Stimulated activated naive CD8-positive, alpha-beta T cell treated with anti-CD3 and anti-CD28 coated beads, Interleukin-15, Interleukin-2, amounts not matched to agents 100 U/mL and 50 U/mL, for 24 hours (primary cell): ENCODE results near the gene SGMS1.
"Not testable (repeated sequence)": the region's sequence is repeated elsewhere in the genome, so short reads cannot be mapped to it uniquely, and the experiment has no call there.

Source experiments
- ATAC-seq: fragments of 150-1000 bp; cut with Tn5 transposase; one replicate; pipeline ENCODE4 v1.10.0; 2021
- DNase-seq: peaks from one replicate; pipeline ENCODE4 v3.0.0; 2021

SGMS1 gene

DNA sequence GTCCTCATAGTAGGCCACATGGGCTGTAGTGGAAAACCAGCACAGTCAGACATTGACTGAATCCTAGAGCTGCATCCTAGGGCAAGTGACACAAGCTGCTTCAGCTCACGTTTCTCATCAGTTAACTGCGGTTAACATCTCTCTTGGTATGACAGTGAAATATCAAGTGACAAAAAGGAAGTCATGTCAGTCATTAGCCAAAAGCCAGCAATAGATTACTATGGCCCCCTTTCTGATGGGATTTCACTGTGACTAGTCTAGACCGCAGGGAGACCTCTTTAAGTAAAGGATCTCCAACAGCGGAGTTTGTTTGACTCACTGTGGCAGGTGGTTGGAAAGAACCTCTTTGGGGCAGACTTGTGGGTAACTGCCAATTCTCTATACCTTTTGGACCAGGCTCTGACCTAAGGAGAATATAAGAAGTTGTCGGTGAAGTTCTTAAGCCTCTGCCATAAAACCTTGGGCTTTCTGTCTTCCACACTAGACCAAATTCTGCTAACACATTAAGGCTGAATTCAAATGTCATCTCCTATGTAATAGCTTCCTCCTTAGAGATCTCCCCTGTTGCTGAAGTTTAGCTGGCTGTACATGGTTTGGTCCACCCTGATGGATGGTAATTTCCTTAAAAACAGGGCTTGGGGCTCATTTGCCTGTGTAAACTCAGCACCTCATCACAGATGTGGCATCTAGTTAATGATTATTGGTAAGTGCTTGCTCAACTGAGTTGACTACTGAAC lies 115.3 kb downstream of the SGMS1 start:
- ATAC-seq (peak; percentile 70), DNase-seq (peak; percentile 30)

- DNase-seq (no peak), ATAC-seq (no peak)
These were observed 116.7 kb downstream of the SGMS1 start for GRCh38 chr10:50506861-50507573.

DNA sequence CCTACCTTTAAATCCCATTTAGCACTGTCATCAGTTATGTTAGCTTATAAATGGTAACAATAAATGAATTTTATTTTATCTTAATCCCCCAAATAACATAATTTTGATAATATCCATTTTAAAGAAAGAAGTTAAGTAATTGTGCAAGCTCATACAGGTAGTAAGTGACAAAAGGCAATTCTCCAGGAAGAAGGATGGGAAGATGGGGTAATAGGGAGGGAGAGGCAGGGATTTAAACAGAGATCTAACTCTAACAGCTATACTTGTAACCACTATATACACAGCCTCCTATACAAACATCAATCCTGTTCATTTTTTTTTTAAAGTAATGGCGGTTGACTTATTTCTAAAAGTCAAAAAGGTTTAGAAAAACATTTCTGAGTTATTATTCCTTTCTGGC lies 119.4 kb downstream of the SGMS1 start:
- ATAC-seq (no peak), DNase-seq (no peak)

- ATAC-seq (no peak), DNase-seq (no peak)
These were observed 120.0 kb downstream of the SGMS1 start for GRCh38 chr10:50503661-50504320.

DNA sequence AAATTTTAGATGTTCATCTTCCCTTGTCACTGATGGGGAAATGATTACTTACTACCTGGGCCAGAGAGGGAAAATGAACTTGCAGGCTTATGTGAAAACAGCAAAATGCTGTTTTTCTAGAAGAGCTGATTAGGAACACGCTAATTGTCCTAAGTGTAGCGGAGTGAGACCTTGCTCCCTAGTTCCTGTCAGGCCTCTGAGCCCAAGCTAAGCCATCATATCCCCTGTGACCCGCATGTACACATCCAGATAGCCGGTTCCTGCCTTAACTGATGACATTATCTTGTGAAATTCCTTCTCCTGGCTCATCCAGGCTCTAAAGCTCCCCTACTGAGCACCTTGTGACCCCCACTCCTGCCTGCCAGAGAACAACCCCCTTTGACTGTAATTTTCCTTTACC lies 120.6 kb downstream of the SGMS1 start:
- DNase-seq, ATAC-seq: not testable (repeated sequence)

DNA sequence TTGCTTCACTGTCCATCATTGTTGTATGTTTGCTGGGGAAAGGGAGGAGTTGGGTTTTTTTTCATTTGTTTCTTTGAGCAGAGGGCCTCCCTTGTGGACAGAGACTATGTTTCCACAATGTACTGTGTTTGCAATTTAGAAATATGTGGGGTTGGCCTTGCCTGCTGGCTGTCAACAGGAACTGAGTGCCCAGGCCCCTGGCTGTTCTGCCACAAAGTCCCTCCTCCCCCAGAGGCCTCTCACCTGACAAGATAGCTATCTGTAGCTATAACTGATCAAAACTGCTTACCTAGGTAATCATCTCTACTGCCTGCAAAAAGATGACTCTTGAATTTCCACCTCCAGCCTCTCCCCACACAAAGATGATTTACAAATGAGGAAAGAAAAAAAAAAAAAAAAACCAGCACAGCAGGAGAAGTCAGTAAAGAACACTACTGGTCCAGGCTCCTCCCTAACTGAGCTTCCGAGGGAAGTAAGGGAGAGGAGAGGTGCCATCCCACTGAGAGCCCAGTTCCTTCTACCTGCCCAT lies 121.8 kb downstream of the SGMS1 start:
- peak; percentile 30 for ATAC-seq

DNA sequence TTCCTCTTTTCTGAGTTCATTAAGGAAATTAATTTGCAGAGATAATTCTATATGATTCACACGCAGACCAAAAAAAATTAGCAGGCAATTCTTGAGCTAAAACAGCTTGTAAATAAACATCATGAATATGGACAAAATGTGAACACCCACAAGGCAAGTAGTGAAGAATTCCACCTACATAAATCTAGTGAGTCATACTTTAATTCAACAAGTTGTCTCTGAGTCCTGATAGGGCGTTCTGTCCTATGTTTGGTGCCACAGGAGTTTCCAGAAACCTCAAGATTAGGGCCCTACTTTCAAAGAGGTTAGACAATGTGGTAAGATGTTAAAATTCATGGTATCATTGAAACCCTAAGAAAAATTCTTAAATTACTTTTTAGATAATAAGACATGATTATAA lies 122.3 kb downstream of the SGMS1 start:
- ATAC-seq: peak; percentile 62
- no peak for DNase-seq

More for the DNA sequence above, 121.8 kb downstream of the SGMS1 start:
- DNase-seq: peak; percentile 16

- no peak for DNase-seq
- ATAC-seq: no peak
These were observed 125.3 kb downstream of the SGMS1 start for GRCh38 chr10:50498465-50498864.

GRCh38 chr10:50497758-50498157 lies 126.0 kb downstream of the SGMS1 start:
- DNase-seq: no peak
- peak; percentile 81 for ATAC-seq

DNA sequence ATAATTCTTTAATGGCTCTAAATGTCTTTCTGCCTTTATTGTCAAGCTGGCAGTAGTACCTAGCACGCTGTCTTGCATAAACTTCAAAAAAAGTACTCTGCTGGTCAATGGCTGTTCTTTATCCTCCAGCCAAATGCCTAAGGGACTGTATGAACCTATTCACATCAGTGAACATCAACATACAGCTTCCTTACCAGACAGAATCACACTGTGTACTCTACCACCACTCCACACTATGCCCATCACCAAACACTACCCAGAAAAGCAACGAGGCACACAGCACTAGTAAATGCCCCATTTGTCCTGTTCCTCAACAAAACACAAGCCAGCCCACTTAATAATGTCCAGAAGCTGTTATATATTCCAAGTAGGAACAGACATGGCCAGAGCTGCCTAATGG lies 127.5 kb downstream of the SGMS1 start:
- no peak for DNase-seq
- no peak for ATAC-seq

DNA sequence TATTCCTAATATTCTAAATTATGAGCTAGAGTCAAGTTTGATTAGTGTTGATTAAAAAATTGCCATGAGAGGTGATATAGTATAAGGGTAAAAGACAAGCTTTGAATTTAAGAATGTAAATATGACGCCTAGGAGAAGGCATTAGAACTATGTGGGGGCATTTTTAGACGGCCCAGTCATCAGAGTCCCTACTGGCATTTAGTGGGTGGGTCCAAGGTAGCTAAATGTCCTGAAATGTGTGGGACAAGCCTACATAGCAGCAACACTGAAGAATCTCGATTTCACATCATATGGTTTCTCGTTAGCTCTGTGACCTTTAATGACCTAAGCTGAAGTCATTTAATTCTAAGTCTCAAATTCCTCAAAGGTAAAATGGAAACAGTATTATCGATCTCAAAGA lies 133.5 kb downstream of the SGMS1 start:
- no peak for ATAC-seq

GRCh38 chr10:50484550-50484949 lies 139.2 kb downstream of the SGMS1 start:
- DNase-seq, ATAC-seq: not testable (repeated sequence)

More for the DNA sequence above, 133.5 kb downstream of the SGMS1 start:
- no peak for DNase-seq

GRCh38 chr10:50480054-50481007 lies 143.4 kb downstream of the SGMS1 start:
- no peak for DNase-seq
- no peak for ATAC-seq

- DNase-seq: no peak
These were observed 146.2 kb downstream of the SGMS1 start for GRCh38 chr10:50477287-50478203.

GRCh38 chr10:50473756-50474155 lies 150.0 kb downstream of the SGMS1 start:
- DNase-seq: no peak
- no peak for ATAC-seq

More at GRCh38 chr10:50477287-50478203, 146.2 kb downstream of the SGMS1 start:
- ATAC-seq: no peak

GRCh38 chr10:50472914-50473313 lies 150.8 kb downstream of the SGMS1 start:
- DNase-seq (no peak), ATAC-seq (no peak)

DNA sequence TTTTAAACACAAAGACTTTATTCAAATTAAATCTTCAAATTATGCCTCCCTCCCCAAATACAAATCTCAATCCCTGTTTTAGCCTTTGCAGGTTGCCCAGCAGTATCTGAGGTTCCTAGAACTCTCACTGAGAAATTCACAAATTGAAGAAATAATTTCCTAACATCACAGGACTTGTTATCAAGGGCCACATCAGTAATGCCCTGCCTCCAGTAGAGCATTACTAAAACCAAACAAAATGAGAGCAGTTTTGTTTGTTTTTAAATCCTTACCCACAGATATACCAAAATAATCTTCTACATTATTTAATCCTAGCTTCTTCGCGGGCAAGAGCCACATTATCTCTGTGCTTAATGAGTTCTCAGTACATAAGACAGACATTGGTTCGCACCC lies 152.2 kb downstream of the SGMS1 start:
- ATAC-seq: no peak
- no peak for DNase-seq

- no peak for DNase-seq
- ATAC-seq: no peak
These were observed 152.8 kb downstream of the SGMS1 start for GRCh38 chr10:50470798-50471582.

GRCh38 chr10:50470345-50470744 lies 153.4 kb downstream of the SGMS1 start:
- DNase-seq (no peak), ATAC-seq (no peak)

- DNase-seq (no peak), ATAC-seq (no peak)
These were observed 154.0 kb downstream of the SGMS1 start for GRCh38 chr10:50469778-50470193.
